ENCODE measurements around the gene AMACR. TPM values are rescaled to one million over a fixed set of nuclear protein-coding genes. Genes with fewer than 3 reads are reported as not detected.

The AMACR gene
- total and polyA plus RNA-seq, 2 donors (not counting 3 experiments of a cell fraction or from before 2014, with no cell fraction given), result 6.7 to 8.7 TPM

- no peak for TF ChIP-seq POLR2AphosphoS5 (IDR thresholded peaks at IDR 0.05; ENCODE audit: insufficient read depth, low read depth, low read length)
- H3K9me3 ChIP-seq (replicated peaks; ENCODE audit: control insufficient read depth, insufficient read depth, low read length), result no peaks in the 10 kb centered on the region
- peaks cover 0 to 5% of the 10 kb centered on the region in 2 experiments for H3K36me3 ChIP-seq (ENCODE audit: control insufficient read depth in 2 of 2, extremely low read depth in 1 of 2, insufficient read depth in 2 of 2, low read length in 2 of 2)
- BruUV-seq (replicated peaks), result TSS peak; percentile 39
- DNase-seq (ENCODE audit: low read depth, low spot score) (no peak), FAIRE-seq (no peak)
- peak overlapping the region; percentile 72 for H3K9ac ChIP-seq (replicated peaks; ENCODE audit: extremely low read depth, insufficient read depth, low read length)
- no peaks in the 10 kb centered on the region for H3K9me1 ChIP-seq (replicated peaks; ENCODE audit: control insufficient read depth, extremely low read depth, insufficient read depth, low read length)
- POLR2A ChIA-PET, result interaction anchor here (1.5 kb wide), 1 partner anchor 10 kb away, joined by 5 read pairs; no protein-coding TSS in a partner anchor
- dilution Hi-C loops (cut with MboI; ENCODE audit: extremely low pct_ligation_motif_present, low sequenced_read_pairs) (no loop called here), intact Hi-C loops (cut with micrococcal nuclease) (no loop called here)
- CTCF ChIA-PET, result interaction anchor here (0.6 to 2.0 kb wide), 3 partner anchors 10 to 72 kb away, joined by 3 to 6 read pairs (median 4); no protein-coding TSS in a partner anchor
- H3K4me2 ChIP-seq (ENCODE audit: insufficient read depth, low read length), result peak overlapping the region; percentile 81
- H2AFZ ChIP-seq (ENCODE audit: low read depth, low read length), result peak overlapping the region; percentile 62
- no peaks in the 10 kb centered on the region for H3K79me2 ChIP-seq (ENCODE audit: control insufficient read depth, insufficient read depth, low read length)
- H3K27ac ChIP-seq (ENCODE audit: insufficient read depth, low read depth, low read length), result peak overlapping the region; percentile 37
- no peaks in the 10 kb centered on the region for H3K27me3 ChIP-seq (ENCODE audit: control insufficient read depth in 2 of 2, insufficient read depth in 2 of 2, low read length in 2 of 2)
- H3K4me1 ChIP-seq (ENCODE audit: control insufficient read depth, extremely low read depth, insufficient read depth, low read length), result peaks cover 14% of the 10 kb centered on the region
- no peaks in the 10 kb centered on the region for H4K20me1 ChIP-seq (replicated peaks; ENCODE audit: control insufficient read depth, extremely low read depth, insufficient read depth, low read length)
- peak overlapping the region; percentile 46 to 76 (median 62) for H3K4me3 ChIP-seq (replicated peaks in 1 of 3; ENCODE audit: insufficient read depth in 1 of 3, low read depth in 1 of 3, low read length in 3 of 3)
Observed at GRCh38 chr5:34007201-34007620, 639 bp downstream of the AMACR start.

GRCh38 chr5:34005681-34006080 lies 2.2 kb downstream of the AMACR start:
- dilution Hi-C loops (cut with MboI; ENCODE audit: extremely low pct_ligation_motif_present, low sequenced_read_pairs), result no loop called here
- Histone ChIP-seq H3K36me3 (ENCODE audit: control insufficient read depth in 2 of 2, extremely low read depth in 1 of 2, insufficient read depth in 2 of 2, low read length in 2 of 2) (peaks cover 0 to 5% of the 10 kb centered on the region in 2 experiments), H3K27ac (ENCODE audit: insufficient read depth, low read depth, low read length) (no peak overlapping the region), H3K79me2 (ENCODE audit: control insufficient read depth, insufficient read depth, low read length) (no peaks in the 10 kb centered on the region), H3K27me3 (ENCODE audit: control insufficient read depth in 2 of 2, insufficient read depth in 2 of 2, low read length in 2 of 2) (no peaks in the 10 kb centered on the region), H3K9me1 (replicated peaks; ENCODE audit: control insufficient read depth, extremely low read depth, insufficient read depth, low read length) (no peaks in the 10 kb centered on the region), H3K9me3 (replicated peaks; ENCODE audit: control insufficient read depth, insufficient read depth, low read length) (no peaks in the 10 kb centered on the region), H4K20me1 (replicated peaks; ENCODE audit: control insufficient read depth, extremely low read depth, insufficient read depth, low read length) (no peaks in the 10 kb centered on the region), H3K4me3 (replicated peaks in 1 of 3; ENCODE audit: insufficient read depth in 1 of 3, low read depth in 1 of 3, low read length in 3 of 3) (no peak overlapping the region), H3K4me2 (ENCODE audit: insufficient read depth, low read length) (no peak overlapping the region), H3K9ac (replicated peaks; ENCODE audit: extremely low read depth, insufficient read depth, low read length) (no peak overlapping the region), H2AFZ (ENCODE audit: low read depth, low read length) (no peak overlapping the region), H3K4me1 (ENCODE audit: control insufficient read depth, extremely low read depth, insufficient read depth, low read length) (peaks cover 14% of the 10 kb centered on the region)
- no TSS peak for BruUV-seq (replicated peaks)
- intact Hi-C loops (cut with micrococcal nuclease), result no loop called here
- DNase-seq (ENCODE audit: low read depth, low spot score) (no peak), FAIRE-seq (no peak)
- CTCF ChIA-PET, result no interaction called here
- TF ChIP-seq FOS (IDR thresholded peaks at IDR 0.05; ENCODE audit: borderline replicate concordance, insufficient read depth, low read length) (no peak), CTCF (IDR thresholded peaks at IDR 0.05; ENCODE audit: extremely low read depth in 1 of 2, insufficient read depth in 1 of 2, low read depth in 1 of 2, low read length in 2 of 2) (no peak), POLR2A (IDR thresholded peaks at IDR 0.05; ENCODE audit: low read depth, low read length) (no peak), GATA2 (IDR thresholded peaks at IDR 0.05; ENCODE audit: insufficient read depth, insufficient read length, low read depth, low read length) (no peak), EZH2 (IDR thresholded peaks at IDR 0.05; ENCODE audit: borderline replicate concordance, low read depth, low read length, severe bottlenecking) (no peak), MAX (IDR thresholded peaks at IDR 0.05; ENCODE audit: insufficient read depth, insufficient read length) (no peak)
- POLR2A ChIA-PET, result no interaction called here
